Measurements from ENCODE around the gene VAPB. TPM values are rescaled to one million over a fixed set of nuclear protein-coding genes. Genes with fewer than 3 reads are reported as not detected.
A peak's percentile ranks its signal among the peaks of the same experiment; 100 is the strongest.

VAPB gene
- polyA plus RNA-seq, 1 donor, result 57.3 TPM

DNA sequence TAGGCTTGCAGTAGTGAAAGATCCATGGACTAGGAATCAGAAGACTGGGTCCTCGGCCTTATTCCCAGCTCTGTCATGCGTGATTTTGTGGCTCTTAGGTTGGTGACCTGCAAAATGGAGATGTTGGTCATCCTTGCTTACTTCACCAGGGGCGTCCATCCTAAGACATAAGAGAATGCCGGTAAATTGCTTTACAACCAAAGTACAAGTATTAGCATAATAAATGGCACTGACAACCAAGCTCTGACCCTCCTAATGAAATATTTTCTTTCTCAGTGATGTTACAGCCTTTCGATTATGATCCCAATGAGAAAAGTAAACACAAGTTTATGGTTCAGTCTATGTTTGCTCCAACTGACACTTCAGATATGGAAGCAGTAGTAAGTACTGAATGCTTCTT lies 45.3 kb downstream of the VAPB start:
- no peak for DNase-seq

DNA sequence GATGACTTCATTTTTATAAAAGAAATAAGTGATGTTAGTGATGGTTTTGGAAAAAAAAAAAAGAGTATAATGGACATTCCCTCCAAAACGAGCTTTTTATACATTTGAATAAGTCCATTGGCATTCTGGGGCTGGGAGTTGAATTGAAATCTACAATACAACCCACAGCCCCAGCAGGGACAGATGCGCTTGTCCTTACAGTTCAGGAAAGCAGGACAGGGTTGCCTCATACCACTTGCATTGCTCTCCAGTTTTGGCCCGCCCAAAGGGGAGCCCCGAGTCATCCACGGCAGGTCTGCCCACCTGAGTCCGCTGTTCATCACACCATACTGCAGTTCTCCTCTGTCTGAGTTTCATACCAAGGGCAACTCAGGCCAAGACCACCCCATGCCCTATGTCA lies 46.2 kb downstream of the VAPB start:
- no peak for DNase-seq

DNA sequence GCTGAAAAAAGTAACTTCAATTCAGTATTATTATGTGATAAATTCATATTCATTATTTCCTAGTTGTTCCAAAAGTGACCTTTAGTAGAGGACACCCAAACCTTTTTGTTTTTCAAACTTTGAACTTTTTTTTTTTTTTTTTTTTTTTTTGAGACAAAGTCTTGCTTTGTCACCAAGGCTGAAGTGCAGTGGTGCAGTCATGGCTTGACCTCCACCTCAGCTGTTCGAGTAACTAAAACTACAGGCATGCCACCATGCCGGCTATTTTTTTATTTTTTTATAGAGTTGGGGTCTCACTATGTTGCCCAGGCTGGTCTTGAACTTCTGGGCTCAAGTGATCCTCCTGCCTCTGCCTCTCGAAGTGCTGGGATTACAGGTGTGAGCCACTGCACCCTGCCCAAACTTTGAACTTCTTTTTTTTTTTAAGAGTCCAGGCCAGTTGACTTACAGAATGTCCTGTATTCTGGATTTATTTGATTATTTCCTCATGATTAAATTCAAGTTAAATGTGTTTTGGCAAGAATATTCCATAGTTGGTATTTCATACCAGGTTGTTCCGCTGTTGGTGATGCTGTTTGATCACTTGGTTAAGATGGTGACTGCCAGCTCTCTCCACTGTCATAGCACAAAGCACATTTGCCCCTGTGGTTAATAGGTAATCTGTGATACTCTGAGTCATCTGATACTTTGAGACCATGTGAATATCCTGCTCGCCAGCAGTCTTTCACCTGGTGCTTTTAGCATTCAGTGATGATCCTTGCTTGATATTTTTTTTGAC lies 48.0 kb downstream of the VAPB start:
- DNase-seq, result no peak

DNA sequence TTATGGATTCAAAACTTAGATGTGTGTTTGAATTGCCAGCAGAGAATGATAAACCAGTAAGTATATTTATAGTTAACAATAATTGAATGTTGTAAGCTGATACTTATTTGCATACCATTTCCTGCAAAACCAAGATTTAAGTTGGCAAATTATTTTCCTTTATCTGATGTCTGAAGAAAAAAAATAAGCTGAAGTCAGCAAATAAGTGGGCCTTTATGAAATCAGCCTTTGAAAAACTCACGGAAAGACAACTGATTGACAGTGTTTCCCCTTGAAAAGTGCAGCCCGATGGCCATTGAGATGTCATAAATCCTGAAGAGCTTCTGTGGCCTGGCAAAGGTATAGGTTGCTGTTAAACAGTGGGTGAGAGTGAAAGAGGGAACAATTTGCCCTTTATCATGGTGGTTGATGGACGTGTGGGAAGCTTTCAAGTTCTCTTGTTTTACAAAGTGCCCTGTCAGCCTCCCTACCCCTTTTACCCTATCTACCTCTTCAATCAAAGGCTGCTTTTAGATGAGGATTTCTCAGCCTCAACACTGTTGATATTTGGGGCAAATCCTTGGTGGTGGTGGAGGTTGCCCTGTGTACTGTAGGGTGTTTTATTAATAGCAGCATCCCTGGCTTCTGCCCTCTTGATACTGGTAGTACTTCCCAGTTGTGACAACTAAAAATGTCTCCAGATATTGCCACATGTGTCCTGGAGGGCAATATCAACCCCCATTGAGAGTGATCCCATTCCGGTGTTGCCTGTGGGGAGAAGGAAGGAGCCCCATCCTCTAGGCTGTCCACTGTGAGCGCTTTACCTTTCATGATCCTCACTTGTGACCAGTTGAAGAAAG lies 50.2 kb downstream of the VAPB start:
- DNase-seq, result no peak

DNA sequence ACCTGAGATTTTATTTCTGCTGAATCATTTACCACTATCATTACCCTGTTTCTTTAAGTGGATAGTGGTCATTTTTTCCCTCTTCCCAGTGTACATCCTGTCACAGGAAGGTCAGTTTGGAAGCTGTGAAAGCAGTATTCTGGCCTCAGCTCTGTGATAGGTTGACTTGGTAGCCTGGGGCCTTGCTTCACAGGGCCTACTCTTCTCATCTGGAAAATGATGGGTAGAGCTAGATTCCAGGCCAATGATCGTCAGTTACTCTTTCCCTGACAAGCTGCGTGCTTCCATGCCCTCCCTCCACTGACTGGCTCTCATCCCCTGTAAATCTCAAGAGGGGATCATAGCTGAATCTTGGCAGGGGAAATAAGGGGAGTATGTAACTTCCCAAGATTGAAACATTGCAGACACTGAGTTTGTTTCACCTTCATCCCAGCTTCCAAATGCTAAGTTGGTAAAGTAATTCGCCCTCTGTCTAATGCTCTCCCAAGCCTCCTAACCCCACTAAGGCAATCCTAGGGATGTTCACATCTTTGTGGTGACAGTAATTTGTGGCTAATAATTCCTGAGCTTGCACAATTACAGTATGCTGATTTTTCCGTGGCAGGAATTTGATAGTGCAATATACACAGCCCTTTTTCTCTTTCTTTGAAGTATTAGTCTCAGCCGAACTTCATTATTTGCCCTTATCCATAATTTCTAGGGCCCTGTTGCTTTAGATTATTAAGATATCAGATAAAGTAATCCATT lies 51.2 kb downstream of the VAPB start:
- DNase-seq, result no peak

DNA sequence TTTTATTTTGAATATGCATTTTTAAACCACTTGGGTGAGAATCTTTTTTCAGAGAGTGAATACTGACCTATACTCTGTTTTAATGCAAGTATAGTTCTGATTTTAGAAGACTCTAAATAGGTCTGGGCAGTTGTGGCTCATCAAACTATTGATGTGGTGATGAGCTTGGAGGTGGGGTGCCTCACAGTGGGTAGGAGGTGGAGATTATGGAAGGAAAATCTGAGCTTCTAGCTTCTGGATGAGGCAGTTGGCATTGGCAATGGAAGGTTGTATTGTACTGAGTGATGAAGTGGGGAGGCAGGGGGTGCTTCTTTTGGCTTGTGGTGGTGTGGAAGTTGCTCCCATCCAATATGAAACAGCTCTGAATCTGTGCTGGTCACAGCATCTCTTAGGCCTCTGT lies 52.7 kb downstream of the VAPB start:
- no peak for DNase-seq

DNA sequence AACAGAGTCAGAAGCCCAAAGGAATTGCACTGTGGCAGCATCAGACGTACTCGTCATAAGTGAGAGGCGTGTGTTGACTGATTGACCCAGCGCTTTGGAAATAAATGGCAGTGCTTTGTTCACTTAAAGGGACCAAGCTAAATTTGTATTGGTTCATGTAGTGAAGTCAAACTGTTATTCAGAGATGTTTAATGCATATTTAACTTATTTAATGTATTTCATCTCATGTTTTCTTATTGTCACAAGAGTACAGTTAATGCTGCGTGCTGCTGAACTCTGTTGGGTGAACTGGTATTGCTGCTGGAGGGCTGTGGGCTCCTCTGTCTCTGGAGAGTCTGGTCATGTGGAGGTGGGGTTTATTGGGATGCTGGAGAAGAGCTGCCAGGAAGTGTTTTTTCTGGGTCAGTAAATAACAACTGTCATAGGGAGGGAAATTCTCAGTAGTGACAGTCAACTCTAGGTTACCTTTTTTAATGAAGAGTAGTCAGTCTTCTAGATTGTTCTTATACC lies 55.8 kb downstream of the VAPB start:
- DNase-seq, result no peak

DNA sequence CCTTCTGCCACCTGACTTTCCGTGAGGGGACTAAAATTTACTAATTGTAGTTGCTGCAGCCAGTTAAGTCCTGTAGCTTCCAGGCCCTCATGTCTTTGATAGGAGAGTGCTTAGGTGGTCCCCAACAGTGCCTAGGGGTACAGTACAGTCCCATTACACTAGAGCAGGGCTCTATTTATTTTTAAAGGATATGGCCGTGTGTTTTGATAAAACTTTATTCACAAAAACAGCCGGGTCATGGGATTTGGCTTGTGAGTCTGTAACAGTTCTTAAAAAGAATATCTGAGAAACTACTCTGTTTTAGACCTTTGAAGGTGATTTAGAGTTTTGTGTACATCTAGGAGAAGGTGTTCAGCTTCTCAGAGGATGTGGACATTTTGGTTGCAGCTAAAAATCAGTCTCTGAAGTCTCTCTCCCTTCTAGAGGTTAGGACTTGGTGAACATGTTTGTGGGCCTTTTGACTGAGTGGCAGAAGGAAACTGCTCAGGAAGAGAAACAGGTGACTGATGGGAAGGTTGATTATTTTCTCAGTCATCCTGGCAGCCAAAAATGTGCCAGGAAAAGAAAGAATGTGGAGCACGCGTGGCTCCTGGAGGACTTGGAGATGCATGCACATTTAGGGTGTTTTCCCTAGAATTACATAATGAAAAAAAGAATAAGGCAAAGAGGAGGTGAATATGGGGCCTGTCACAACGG lies 57.4 kb downstream of the VAPB start:
- no peak for DNase-seq

DNA sequence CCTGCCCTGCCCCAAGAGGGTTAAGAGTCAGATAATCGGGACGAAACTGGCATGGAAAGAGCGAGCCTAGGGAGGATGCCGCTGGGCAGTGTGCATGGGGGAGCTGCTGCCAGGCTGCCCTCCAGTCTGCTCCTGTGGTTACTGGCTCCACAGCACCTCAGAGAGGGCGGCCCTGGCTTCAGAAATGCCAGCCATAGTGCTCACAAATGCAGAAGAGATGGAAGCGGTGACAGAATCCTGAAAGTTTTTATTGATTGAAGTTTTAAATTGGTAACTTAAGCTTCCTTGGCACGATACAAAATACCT lies 57.9 kb downstream of the VAPB start:
- no peak for DNase-seq

DNA sequence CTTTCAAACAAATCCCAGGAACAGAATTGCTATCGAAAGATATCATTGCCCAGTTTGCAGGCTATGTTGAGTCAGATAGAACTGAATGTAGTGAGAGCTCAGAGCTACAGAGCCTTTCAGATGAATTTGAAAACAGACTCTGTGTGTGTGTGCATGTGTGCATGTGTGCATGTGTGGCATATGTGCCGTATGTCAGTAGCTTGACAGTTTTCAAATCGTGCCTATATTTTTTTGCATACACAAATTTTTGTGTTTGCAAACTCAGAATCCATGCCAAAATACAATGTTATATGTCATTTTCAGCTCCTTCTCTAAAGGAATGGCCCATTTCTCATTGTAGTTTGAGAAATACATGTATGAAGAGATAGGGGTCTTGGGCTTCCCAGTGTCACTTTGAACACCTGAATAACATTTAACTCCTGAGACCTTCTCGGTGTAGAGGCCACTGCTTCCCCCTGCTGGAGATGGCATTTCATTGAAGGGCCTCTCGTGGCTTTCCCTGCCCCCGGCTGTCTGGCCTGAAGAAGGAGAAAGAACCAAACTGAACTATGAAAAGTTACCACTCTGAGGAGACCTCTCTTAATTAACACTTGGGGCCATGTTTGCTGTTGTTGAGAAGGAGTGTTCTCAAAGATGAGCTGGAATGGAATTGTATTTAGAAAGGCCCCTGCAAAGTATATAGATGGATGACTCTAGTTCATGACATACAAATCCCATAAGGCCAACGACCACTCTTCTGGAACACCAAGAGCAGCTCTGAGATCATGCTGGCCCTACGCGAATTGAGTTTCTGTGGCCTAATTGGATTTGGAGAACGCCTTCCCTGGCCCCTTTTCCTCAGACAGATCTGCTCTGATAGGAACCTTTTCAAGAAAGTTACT lies 58.7 kb downstream of the VAPB start:
- peak; percentile 27 for DNase-seq

DNA sequence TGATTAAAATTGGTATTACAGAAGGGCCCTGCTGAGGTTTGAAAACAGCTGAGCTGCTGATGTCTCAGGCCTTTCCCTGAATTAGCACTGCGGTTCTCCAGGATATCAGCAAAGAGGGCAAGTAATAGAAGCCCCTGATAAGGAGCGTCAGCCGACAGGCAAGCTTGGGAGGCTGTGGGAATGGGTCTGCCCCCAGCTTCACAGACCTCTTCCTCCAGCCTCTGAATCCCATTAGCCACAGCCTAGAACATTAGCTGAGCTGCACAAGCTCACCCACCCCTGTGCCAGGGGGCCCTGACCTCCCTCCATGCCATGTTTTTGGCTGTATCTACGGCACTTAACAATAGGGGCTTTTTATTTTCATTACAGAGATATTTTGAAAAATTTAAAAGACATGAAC lies 59.9 kb downstream of the VAPB start:
- DNase-seq, result no peak

DNA sequence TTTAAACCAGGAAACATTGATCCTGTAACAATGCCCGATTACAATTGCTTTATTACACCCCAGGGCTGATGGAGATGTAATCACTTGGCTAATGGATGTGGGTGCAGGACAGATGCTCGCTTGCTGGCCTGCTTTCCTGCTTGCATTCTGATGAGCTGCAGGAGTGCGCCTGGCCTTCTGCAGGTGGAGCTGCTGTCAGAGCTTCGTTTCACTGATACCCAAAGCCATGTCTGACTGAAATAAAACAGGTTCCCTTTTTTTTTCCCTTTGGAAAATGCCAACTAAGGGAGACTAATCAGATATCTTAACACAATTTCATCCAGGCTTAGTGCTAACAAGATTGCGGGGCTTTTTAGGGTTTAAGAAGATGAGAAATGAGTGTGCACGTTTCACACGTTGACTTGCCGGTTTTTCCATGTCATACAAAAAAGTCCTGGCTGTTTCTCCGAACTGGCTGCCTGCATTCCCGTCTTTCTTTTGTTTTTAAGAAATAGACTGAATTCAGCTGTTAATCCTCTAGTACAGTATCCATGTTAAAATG lies 60.7 kb downstream of the VAPB start:
- DNase-seq, result no peak

DNA sequence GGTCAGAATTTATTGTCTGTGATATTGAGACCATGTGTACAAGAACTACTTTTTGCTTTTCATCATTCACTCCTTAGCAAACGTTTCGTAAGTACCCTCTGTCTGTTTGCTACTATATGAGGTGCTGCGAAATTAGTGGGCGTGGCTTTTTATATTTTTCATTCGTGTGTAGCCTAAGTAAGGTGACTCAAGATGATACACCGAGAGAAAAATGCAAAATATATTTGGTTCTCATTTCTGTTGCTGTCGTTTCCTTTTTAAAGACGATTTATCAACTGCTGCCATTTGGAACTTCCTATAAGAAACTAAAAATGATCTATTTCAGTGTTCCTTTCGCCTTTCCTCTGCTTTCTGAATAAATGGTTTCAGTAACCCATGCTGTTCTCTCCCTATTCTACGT lies 61.2 kb downstream of the VAPB start:
- DNase-seq, result no peak

DNA sequence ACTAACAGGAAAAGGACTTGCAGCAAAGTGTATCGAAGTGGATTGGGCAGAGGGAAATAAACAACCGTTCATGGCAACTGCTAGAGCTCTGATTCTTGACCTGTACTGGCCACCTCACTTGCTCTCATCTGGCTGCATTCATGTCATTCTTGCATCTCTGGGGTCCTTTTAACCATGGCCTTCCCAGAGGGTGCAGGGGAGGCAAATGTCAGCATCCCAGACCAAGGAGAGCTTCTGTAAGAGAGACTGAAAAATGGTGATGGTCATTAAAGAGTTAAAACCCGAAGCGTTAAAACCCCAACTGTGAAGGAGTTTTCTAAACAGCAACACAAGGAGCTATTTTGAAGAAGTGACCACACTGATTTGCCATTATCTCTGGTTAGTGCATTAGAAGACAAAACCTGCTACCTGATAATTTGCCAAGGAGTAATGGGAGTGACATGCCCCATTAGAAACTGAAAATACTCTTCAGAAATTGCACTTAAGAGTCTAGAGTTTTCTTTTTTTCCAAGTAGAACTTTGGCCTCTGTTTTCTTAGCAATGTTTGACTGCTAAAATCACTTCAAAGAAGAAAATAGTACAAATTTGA lies 63.7 kb downstream of the VAPB start:
- DNase-seq, result no peak

DNA sequence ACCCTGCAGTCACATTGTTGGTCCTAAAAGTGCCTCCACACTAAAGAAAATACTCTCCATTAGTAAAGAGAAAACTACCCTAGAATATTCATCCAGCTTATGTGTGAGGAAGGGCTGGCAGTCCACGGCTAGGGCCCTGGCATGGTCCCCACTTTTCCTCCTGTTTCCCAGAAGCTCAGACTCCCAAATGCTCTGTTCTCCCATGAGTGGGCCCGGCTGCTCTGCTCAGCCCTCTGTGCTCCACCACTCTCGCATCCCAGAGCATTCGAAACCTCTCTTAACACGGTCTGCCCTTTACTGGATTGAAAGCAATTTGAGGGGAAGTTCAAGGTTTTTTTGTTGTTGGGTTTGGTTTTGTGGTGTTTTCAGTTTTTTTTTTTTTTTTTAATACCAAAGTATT lies 64.4 kb downstream of the VAPB start:
- DNase-seq, result no peak

DNA sequence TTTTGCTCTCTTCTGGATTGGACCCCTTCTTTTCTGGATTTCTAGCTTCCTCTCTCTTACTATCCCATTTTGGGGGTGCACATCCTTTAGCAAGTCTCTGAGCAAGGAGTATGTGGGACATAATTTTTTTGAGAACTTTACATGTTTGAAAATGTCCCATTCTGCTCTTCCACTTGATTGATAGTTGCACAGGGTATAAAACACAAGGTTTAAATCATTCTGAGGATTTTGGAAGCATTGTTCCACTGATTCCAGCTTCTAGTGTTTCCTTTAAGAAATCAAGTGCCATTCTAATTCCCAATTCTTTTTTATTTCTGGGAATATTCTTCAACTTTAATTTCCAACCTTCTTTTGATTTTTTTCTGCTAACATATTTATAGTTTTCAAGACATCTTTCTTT lies 65.4 kb downstream of the VAPB start:
- DNase-seq, result no peak

DNA sequence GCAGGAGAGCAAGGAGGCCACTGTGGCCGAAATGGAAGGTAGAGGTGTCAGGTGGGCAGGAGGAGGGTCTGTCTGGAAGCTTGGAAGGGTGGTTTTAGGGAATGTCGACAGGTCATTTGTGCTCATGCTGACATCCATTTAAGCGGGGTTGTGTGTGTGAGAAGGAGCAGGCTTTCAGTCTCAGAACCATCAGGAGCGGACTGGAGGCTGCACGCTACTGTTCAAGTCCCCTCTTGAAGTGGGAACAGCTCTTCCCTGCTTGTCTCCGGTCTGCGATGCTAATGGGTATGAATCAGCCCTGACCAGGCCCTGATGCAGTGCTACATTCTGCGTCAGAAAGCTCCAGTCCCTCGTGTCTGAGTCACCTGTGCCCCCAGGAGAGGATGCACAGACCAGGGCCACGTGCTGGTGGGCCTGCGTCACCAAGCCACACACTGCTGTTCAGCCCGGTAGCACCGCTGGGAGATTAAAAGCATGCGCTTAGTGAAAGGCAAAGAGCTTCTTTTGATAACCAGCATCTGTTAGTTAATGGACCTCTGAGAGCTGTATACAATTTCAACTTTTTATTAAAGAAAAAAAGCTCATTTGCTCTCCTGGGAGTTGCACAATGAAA lies 68.2 kb downstream of the VAPB start:
- no peak for DNase-seq

DNA sequence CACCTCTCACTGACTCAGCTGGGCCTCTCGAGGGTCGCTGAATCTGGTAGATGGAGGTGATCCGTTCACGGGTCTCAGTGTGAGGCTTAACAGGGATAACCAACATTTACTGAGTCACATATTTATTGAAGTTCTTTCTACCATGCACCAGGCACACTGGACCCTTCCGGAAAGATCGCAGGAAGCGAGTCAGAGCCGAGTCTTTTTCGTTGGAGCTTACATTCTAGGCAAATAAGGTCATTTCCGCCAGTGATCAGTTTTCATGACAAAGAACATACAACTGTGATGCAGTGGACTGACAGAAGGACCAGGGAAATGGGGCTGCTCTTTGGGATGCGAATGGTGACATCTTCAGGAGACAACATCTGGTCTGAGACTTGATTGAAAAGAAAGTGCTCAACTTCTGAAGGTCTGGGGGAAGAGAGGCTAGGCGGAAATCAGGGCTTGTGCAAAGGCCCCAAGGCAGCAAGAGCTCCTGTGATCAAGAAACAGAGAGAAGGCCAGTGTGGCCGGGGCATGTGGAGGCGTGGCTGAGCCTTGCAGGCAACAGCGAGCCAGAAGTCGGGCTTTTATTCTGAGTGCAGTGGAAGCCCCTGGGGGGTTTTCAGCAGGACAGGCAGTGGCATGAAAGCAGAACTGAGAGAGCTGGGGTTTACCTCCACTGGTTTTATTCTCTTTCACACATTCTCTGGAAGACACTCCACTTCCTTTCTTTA lies 69.5 kb downstream of the VAPB start:
- DNase-seq, result no peak

DNA sequence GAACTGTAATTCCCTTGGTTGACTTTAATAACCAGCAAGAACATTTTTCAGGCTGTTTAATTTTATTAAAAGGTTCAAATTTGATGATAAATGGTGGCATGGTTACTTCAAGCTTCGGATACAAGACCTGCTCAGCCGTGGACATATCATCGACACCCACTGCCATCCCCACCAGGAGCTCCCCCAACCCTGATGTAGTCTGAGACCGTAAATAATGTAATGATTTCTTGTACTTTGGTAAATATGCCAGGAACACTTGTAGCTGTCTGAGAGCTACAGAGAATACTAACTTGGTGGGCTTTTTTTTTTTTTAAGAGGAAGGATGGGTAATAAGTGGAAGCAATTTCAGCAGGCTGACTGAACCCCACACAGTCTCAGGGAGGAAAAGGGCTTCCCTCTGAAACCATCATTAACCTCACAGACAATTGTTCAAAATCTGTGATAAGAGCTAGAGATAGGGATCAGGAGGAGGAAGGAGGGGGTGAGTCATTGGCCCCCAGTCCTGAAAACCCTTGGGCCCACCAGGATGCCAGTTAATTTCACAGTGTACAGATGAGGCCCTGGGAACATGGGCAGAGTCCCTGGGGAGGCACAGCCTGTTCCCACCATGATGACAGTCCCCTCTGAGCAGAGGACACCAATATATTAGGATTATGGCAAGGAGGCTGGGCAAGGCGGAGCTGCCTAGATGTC lies 70.2 kb downstream of the VAPB start:
- DNase-seq, result no peak

Measured in left kidney (tissue), 2 donors.